ENCODE data around the gene PFKP.

The PFKP gene

DNA sequence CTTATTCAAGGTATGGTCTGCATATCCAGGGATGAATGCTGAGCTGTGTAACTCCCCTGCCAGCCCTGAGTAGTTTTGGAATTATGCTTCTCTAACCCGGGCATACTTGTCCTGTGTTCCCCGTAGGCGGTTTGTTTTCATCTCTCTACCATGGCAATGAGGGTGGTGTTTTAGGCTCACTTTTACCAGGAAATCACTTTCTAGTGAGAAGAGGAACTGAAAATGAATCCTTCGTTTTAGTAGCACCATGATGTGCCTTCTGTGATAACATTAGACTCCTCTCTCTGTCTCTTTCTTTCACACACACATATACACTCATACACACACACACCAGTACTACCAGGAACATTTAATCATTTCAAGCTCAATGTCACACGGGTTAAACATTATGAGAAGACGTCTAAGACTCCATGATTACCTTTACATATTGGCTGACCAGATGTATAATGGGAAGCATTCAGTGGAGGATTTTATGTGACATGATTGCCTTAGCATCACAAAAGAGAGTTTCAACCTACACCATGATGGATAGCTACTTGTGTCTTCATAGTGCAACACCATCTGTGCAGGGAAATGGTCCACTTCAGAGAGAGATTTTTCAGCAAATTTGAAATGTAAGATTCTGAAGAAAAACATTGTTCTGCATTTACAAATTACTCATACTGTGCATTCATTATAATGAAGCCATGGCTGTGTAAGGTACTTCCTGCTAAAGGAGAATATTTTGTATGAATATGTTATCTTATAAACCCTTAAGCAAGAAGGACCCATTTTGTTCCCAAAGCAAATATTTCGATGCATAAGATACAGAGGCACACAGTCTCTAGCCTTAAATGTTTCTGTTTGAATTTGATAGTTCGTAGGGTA is 31.0 kb upstream of the PFKP start:
- H3K27ac Mint-ChIP-seq (ENCODE audit: low read depth), result no peak overlapping the region

DNA sequence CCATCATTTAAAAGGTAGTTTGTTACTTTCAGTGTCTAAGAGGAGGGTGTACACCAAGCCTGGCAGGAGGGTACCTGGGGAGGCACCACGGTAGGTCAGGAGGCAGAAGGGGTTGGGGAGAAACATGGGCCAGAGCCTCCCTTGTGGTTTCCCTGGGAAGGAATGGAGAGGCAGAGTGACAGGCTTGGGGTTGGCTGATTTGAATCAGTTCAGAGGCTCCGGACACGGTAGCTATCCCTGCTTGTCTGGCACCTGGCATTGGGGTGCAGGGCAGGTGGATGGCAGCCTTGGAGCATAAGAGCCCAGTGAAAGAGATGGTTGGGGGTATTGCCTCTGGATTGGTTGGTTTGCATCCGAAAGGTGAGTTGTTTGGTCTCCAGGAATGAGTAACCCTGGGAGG is 30.2 kb upstream of the PFKP start:
- H3K4me3 Mint-ChIP-seq, result no peak overlapping the region
- no peak for ATAC-seq (replicated peaks; ENCODE audit: extremely low read depth, poor library complexity, severe bottlenecking)

More for the DNA sequence above, 31.0 kb upstream of the PFKP start:
- H3K9me3 Mint-ChIP-seq, result no peaks in the 10 kb centered on the region
- H3K27me3 Mint-ChIP-seq, result peaks cover 74% of the 10 kb centered on the region
- no peaks in the 10 kb centered on the region for H3K4me1 Mint-ChIP-seq
- ATAC-seq (replicated peaks; ENCODE audit: extremely low read depth, poor library complexity, severe bottlenecking) (no peak), DNase-seq (ENCODE audit: low spot score in 2 of 2) (no peak)
- peaks cover 2% of the 10 kb centered on the region for H3K36me3 Mint-ChIP-seq (ENCODE audit: insufficient read depth)
- H3K4me3 Mint-ChIP-seq, result no peak overlapping the region

DNA sequence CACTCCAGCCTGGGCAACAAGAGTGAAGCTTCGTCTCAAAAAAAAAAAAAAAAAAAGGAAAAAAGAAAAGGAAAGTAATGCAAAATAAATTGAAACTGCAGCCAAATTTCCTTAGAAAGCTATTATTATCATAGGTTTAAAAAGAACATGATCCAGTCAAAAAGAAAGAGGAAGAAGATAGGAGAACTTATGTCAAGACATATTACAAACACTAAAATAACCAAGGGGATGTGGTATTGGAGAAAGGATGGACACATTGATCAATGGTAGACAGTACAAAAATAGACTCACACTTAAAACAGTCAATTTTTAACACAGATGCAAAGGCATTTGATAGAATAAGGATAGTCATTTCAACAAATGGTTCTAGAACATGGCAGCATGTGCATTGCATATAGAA is 27.3 kb upstream of the PFKP start:
- no peaks in the 10 kb centered on the region for H3K36me3 Mint-ChIP-seq (ENCODE audit: insufficient read depth)
- ATAC-seq (replicated peaks; ENCODE audit: extremely low read depth, poor library complexity, severe bottlenecking) (no peak), DNase-seq (ENCODE audit: low spot score in 2 of 2) (no peak)
- peaks cover 40% of the 10 kb centered on the region for H3K27me3 Mint-ChIP-seq
- H3K9me3 Mint-ChIP-seq, result no peaks in the 10 kb centered on the region
- peaks cover 6% of the 10 kb centered on the region for H3K4me1 Mint-ChIP-seq
- no peak overlapping the region for H3K27ac Mint-ChIP-seq (ENCODE audit: low read depth)
- no peak overlapping the region for H3K4me3 Mint-ChIP-seq

More for the DNA sequence above, 30.2 kb upstream of the PFKP start:
- DNase-seq (ENCODE audit: low spot score in 2 of 2), result no peak
- Mint-ChIP-seq H3K27me3 (peaks cover 66% of the 10 kb centered on the region), H3K36me3 (ENCODE audit: insufficient read depth) (peaks cover 2% of the 10 kb centered on the region), H3K4me1 (no peaks in the 10 kb centered on the region), H3K9me3 (no peaks in the 10 kb centered on the region), H3K27ac (ENCODE audit: low read depth) (no peak overlapping the region)

DNA sequence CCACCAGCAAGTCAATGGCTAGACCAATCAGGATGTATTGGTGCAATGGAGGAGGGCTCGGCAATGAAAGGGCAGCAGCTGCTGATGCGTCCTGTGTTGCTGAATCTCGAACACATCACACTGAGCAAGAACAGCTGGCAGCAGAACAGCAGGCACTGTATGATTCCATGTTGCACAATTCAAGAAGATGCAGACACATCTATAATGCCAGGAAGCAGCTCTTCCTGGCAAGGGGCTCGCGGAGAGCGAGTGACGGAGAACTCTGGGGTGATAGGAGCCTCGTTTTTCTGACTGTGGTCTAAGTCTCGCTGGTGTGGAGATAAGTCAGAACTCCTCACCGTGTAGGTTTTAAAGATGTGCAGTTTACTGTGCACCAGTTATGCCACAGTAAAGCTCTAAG is 24.8 kb upstream of the PFKP start:
- Mint-ChIP-seq H3K27ac (ENCODE audit: low read depth) (no peak overlapping the region), H3K27me3 (peaks cover 42% of the 10 kb centered on the region), H3K4me3 (no peak overlapping the region), H3K9me3 (no peaks in the 10 kb centered on the region), H3K4me1 (peaks cover 6% of the 10 kb centered on the region), H3K36me3 (ENCODE audit: insufficient read depth) (no peaks in the 10 kb centered on the region)
- ATAC-seq (replicated peaks; ENCODE audit: extremely low read depth, poor library complexity, severe bottlenecking), result no peak
- no peak for DNase-seq (ENCODE audit: low spot score in 2 of 2)

DNA sequence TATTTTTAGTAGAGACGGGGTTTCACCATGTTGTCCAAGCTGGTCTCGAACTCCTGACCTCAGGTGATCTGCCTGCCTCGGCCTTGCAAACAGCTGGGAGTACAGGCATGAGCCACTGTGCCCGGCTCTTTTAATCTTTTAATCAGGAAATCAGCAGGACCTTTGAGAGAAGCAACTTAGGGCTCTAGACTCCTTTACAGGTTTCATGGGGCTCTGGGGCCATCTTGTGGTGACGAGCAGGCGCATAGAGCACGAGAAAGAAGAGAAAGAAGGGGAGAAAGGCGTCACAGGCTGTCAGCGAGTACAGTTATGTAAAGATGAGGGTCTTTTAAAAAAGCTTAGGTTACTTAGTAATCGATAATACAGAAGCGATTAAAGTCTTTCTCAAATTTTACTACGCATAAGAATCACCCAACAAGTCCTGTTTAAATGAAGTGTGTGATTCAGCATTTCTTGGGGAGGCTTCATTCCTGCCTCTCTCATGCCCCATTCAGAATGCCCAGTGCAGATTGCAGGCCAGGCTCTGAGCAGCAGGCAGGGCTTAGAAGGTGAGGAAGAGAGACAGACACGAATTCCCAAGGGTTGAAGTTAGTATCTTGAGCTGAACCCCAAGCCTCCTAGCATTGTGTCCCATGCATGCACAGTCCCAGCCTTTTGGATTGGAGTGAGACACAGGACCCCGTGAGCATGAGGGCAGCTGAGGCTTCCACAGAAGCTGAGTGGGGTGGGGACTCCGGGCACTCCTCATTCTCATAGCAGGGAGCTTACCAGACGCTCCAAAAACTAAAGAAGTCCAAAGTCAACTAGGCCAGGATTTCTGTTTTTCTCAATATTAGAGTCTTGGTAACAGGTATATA is 23.6 kb upstream of the PFKP start:
- H3K4me1 Mint-ChIP-seq, result peaks cover 6% of the 10 kb centered on the region
- no peaks in the 10 kb centered on the region for H3K36me3 Mint-ChIP-seq (ENCODE audit: insufficient read depth)
- ATAC-seq (replicated peaks; ENCODE audit: extremely low read depth, poor library complexity, severe bottlenecking) (no peak), DNase-seq (ENCODE audit: low spot score in 2 of 2) (no peak)
- peaks cover 43% of the 10 kb centered on the region for H3K27me3 Mint-ChIP-seq
- no peak overlapping the region for H3K4me3 Mint-ChIP-seq
- no peaks in the 10 kb centered on the region for H3K9me3 Mint-ChIP-seq
- no peak overlapping the region for H3K27ac Mint-ChIP-seq (ENCODE audit: low read depth)

DNA sequence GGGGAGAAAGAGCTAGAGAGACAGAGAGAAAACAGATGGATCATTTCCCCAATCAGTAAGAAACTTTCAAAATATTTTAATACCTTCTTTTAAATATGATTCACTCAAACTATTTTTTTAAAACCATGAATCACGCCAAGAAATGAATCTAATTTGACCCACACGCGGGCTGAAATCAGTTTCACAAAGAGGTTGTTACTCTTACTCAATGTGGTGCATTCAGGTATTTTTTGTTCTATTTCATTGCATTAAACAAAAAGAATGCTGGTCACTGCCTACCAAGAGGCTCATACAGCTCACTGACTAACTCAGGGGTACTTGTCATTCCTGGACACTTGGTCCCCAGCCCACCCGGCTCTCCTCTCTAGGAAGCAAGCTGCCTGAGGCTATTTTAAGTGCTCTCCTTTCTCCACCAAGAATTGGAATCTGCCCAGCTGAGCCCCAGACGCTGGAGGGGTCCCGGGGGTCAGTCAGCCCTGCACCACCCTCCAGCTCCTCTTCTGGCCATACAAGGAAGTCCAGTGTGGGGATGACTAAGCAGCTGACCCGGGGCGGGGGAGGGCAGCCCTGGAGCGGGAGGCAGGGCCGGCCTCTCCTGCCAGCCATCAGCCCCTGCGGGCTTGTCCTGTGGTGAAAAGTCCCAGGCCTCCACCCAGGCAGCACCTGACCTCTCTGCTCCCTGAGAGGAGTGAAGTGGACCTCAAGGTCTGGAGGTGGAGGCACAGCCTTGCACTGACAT is 21.7 kb upstream of the PFKP start:
- peaks cover 32% of the 10 kb centered on the region for H3K27me3 Mint-ChIP-seq
- no peak for DNase-seq (ENCODE audit: low spot score in 2 of 2)
- no peak for ATAC-seq (replicated peaks; ENCODE audit: extremely low read depth, poor library complexity, severe bottlenecking)
- H3K9me3 Mint-ChIP-seq, result no peaks in the 10 kb centered on the region
- H3K4me1 Mint-ChIP-seq, result peaks cover 6% of the 10 kb centered on the region
- no peak overlapping the region for H3K4me3 Mint-ChIP-seq
- H3K36me3 Mint-ChIP-seq (ENCODE audit: insufficient read depth), result no peaks in the 10 kb centered on the region
- H3K27ac Mint-ChIP-seq (ENCODE audit: low read depth), result no peak overlapping the region

DNA sequence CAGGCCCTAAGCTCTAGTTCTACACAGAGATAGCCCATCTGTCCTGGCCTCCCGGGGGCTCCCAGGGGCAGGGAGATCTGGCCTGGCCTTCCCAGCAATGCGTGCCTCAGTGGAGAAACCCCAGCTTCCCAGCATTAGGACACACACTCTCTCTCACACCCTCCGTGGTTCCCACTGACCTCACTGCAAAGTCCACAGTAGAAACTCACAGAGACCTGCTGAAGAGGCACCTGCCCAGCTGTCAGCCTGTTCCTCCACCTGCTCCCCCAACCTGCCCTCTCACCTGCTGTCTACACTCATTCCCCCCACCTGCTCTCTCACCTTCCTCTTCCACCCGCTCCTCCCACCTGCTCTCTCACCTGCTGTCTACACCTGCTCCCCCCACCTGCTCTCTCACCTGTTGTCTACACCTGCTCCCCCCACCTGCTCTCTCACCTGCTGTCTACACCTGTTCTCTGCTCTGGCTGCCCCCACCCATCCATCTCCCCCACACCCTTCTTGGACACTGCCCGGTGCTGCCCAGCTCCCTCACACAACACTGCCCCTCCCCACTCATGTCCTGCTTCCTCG is 21.1 kb upstream of the PFKP start:
- DNase-seq (ENCODE audit: low spot score in 2 of 2), result no peak
- Mint-ChIP-seq H3K27me3 (peaks cover 30% of the 10 kb centered on the region), H3K4me3 (no peak overlapping the region), H3K27ac (ENCODE audit: low read depth) (no peak overlapping the region), H3K36me3 (ENCODE audit: insufficient read depth) (no peaks in the 10 kb centered on the region), H3K9me3 (no peaks in the 10 kb centered on the region), H3K4me1 (peaks cover 6% of the 10 kb centered on the region)
- no peak for ATAC-seq (replicated peaks; ENCODE audit: extremely low read depth, poor library complexity, severe bottlenecking)

DNA sequence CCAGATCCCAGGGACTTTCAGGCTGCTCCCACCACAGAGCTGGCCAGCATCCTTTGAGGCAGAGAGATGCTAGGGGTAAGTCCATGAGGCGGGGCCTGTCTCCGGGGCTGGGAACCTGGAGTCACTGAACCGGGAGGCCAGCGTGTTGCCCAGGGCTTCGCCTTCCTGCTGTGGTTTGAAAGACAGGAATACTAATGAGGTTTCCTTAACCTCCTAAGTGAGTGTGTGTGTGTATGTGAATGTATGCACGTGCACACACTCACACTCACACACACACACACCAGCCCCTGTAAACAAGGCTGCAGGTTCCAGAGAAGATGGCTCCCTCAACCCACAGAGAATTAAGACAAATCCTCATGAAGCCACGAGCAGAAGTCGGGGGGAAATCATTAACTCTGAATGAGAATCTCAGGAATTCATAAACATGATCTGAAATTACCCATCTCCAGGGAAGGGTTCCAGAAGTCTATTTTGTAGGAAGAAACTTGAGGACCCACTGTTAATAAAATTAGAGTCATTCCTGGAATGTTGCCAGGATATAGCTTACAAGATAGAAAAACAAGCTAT is 20.3 kb upstream of the PFKP start:
- ATAC-seq (replicated peaks; ENCODE audit: extremely low read depth, poor library complexity, severe bottlenecking) (no peak), DNase-seq (ENCODE audit: low spot score in 2 of 2) (no peak)
- no peaks in the 10 kb centered on the region for H3K9me3 Mint-ChIP-seq
- no peaks in the 10 kb centered on the region for H3K36me3 Mint-ChIP-seq (ENCODE audit: insufficient read depth)
- peaks cover 6% of the 10 kb centered on the region for H3K4me1 Mint-ChIP-seq
- H3K4me3 Mint-ChIP-seq, result no peak overlapping the region
- H3K27me3 Mint-ChIP-seq, result peaks cover 30% of the 10 kb centered on the region
- no peak overlapping the region for H3K27ac Mint-ChIP-seq (ENCODE audit: low read depth)

DNA sequence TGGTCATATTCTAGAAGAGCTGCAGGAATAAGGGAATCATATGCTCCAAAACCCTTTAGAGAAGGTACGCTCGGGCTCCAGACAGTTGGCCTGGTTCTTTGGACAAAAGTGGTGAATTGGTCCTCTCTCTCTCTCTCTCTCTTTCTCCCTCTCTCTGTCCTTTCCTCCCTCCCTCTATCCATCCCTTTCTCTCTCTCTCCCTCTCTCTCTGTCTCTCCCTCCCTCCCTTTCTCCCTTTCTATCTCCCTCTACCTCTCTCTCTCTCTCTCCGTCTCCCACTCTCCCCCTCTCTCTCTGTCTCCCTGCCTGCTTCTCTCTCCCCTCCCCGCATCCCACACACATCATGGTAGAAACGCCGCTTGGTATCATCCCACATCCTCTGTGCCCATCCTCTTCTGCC is 19.8 kb upstream of the PFKP start:
- Mint-ChIP-seq H3K27me3 (peaks cover 30% of the 10 kb centered on the region), H3K9me3 (no peaks in the 10 kb centered on the region), H3K4me1 (peaks cover 6% of the 10 kb centered on the region), H3K27ac (ENCODE audit: low read depth) (no peak overlapping the region), H3K36me3 (ENCODE audit: insufficient read depth) (no peaks in the 10 kb centered on the region), H3K4me3 (no peak overlapping the region)
- DNase-seq (ENCODE audit: low spot score in 2 of 2) (no peak), ATAC-seq (replicated peaks; ENCODE audit: extremely low read depth, poor library complexity, severe bottlenecking) (no peak)

DNA sequence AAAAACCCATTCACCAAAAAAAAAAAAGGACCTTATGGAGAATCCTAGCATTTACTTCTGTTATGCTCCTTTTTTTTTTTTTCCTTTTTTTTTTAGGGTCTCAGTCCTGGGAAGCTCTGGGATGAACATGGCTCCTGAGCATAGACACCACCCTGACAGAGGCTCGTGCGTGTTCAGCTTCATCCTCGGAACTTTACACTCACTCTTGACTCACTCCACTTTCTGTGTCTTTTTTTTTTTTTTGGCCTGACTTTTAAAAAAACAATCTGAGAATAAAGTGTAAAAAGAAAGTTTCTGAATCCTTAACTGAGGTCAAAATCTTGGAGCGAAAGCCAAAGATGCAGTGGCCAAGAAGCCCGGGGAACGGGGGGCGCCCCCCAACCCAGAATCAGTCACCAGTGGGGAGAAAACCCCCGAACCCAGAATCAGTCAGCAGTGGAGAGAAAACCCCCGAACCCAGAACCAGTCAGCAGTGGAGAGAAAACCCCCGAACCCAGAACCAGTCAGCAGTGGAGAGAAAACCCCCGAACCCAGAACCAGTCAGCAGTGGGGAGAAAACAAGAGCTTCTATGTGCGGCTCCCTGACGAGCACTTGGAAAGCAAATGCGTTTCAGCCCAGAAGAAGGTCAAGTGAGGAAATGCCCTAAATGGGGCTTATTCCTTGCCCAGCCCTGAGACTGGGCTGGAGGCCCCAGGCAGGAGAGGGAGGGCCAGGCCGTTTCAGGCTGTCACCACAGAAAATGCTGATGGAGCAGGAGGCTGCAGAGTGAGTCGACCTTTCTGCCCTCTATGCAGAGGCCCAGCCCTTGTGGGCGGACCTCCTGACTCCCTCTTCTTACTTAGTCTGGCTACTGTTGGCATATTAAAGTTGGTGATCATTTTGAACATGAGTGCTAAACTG is 19.0 kb upstream of the PFKP start:
- Mint-ChIP-seq H3K27me3 (peaks cover 30% of the 10 kb centered on the region), H3K36me3 (ENCODE audit: insufficient read depth) (no peaks in the 10 kb centered on the region), H3K27ac (ENCODE audit: low read depth) (no peak overlapping the region), H3K4me1 (peaks cover 5% of the 10 kb centered on the region), H3K4me3 (no peak overlapping the region), H3K9me3 (no peaks in the 10 kb centered on the region)
- DNase-seq (ENCODE audit: low spot score in 2 of 2), result no peak
- no peak for ATAC-seq (replicated peaks; ENCODE audit: extremely low read depth, poor library complexity, severe bottlenecking)

DNA sequence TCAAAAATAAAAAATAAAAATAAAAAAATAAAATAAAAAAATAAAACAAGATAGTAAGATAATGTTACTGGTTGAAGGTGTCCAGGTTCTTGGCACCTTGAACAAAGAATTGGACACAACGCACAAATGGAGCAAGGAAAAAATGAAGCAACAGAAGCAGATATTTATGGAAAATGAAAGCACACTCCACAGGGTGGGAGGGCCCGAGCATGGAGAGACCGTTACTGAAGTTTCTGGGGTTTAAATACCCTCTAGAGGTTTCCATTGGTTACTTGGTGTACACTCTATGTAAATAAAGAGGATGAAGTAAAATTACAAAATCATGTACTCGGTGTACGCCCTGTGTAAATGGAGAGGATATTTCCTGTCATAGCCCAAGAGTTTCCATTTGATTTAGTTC is 15.7 kb upstream of the PFKP start:
- no peaks in the 10 kb centered on the region for H3K4me1 Mint-ChIP-seq
- H3K27me3 Mint-ChIP-seq, result peaks cover 20% of the 10 kb centered on the region
- DNase-seq (ENCODE audit: low spot score in 2 of 2) (no peak), ATAC-seq (replicated peaks; ENCODE audit: extremely low read depth, poor library complexity, severe bottlenecking) (no peak)
- H3K4me3 Mint-ChIP-seq, result no peak overlapping the region
- no peaks in the 10 kb centered on the region for H3K36me3 Mint-ChIP-seq (ENCODE audit: insufficient read depth)
- H3K27ac Mint-ChIP-seq (ENCODE audit: low read depth), result no peak overlapping the region
- H3K9me3 Mint-ChIP-seq, result no peaks in the 10 kb centered on the region
